Measurements from ENCODE around the gene CLASP1. TPM values are rescaled to one million over a fixed set of nuclear protein-coding genes. Genes with fewer than 3 reads are reported as not detected.

The CLASP1 gene
- total and polyA plus RNA-seq, 2 donors (not counting 3 experiments of a cell fraction or from before 2014, with no cell fraction given): 10.0 to 57.9 TPM

GRCh38 chr2:121351521-121352318 is 297.5 kb downstream of the CLASP1 start:
- dilution Hi-C loops (cut with MboI; ENCODE audit: extremely low pct_ligation_motif_present, low sequenced_read_pairs) (no loop called here), intact Hi-C loops (cut with micrococcal nuclease) (no loop called here)
- Histone ChIP-seq H3K9me3 (replicated peaks; ENCODE audit: control insufficient read depth, insufficient read depth, low read length) (no peaks in the 10 kb centered on the region), H2AFZ (ENCODE audit: low read depth, low read length) (no peak overlapping the region), H3K27ac (ENCODE audit: insufficient read depth, low read depth, low read length) (no peak overlapping the region), H3K9ac (replicated peaks; ENCODE audit: extremely low read depth, insufficient read depth, low read length) (no peak overlapping the region), H3K9me1 (replicated peaks; ENCODE audit: control insufficient read depth, extremely low read depth, insufficient read depth, low read length) (no peaks in the 10 kb centered on the region), H3K4me3 (replicated peaks in 1 of 3; ENCODE audit: insufficient read depth in 1 of 3, low read depth in 1 of 3, low read length in 3 of 3) (no peak overlapping the region), H3K36me3 (ENCODE audit: control insufficient read depth in 2 of 2, extremely low read depth in 1 of 2, insufficient read depth in 2 of 2, low read length in 2 of 2) (peaks cover 5 to 39% of the 10 kb centered on the region in 2 experiments), H3K79me2 (ENCODE audit: control insufficient read depth, insufficient read depth, low read length) (no peaks in the 10 kb centered on the region), H3K27me3 (ENCODE audit: control insufficient read depth in 2 of 2, insufficient read depth in 2 of 2, low read length in 2 of 2) (no peaks in the 10 kb centered on the region), H3K4me1 (ENCODE audit: control insufficient read depth, extremely low read depth, insufficient read depth, low read length) (no peaks in the 10 kb centered on the region), H3K4me2 (ENCODE audit: insufficient read depth, low read length) (no peak overlapping the region), H4K20me1 (replicated peaks; ENCODE audit: control insufficient read depth, extremely low read depth, insufficient read depth, low read length) (no peaks in the 10 kb centered on the region)
- no peak for TF ChIP-seq GATA2 (IDR thresholded peaks at IDR 0.05; ENCODE audit: insufficient read depth, insufficient read length, low read depth, low read length)
- TF ChIP-seq EZH2 (IDR thresholded peaks at IDR 0.05; ENCODE audit: borderline replicate concordance, low read depth, low read length, severe bottlenecking): no peak
- TF ChIP-seq, protein P1, sequence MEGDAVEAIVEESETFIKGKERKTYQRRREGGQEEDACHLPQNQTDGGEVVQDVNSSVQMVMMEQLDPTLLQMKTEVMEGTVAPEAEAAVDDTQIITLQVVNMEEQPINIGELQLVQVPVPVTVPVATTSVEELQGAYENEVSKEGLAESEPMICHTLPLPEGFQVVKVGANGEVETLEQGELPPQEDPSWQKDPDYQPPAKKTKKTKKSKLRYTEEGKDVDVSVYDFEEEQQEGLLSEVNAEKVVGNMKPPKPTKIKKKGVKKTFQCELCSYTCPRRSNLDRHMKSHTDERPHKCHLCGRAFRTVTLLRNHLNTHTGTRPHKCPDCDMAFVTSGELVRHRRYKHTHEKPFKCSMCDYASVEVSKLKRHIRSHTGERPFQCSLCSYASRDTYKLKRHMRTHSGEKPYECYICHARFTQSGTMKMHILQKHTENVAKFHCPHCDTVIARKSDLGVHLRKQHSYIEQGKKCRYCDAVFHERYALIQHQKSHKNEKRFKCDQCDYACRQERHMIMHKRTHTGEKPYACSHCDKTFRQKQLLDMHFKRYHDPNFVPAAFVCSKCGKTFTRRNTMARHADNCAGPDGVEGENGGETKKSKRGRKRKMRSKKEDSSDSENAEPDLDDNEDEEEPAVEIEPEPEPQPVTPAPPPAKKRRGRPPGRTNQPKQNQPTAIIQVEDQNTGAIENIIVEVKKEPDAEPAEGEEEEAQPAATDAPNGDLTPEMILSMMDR (IDR thresholded peaks at IDR 0.05; ENCODE audit: extremely low read depth in 1 of 2, insufficient read depth in 1 of 2, low read depth in 1 of 2, low read length in 2 of 2): no peak
- FAIRE-seq: no peak
- ChIA-PET POLR2A (no interaction called here), CTCF (interaction anchor here (2.0 to 7.0 kb wide), 2 partner anchors 223 to 256 kb away, joined by 4 to 133 read pairs; no protein-coding TSS in a partner anchor)
- no TSS peak for BruUV-seq (replicated peaks)
- no peak for DNase-seq (ENCODE audit: low read depth, low spot score)

GRCh38 chr2:121350890-121351289 is 298.4 kb downstream of the CLASP1 start:
- Histone ChIP-seq H3K4me2 (ENCODE audit: insufficient read depth, low read length) (no peak overlapping the region), H3K9me3 (replicated peaks; ENCODE audit: control insufficient read depth, insufficient read depth, low read length) (no peaks in the 10 kb centered on the region), H3K9ac (replicated peaks; ENCODE audit: extremely low read depth, insufficient read depth, low read length) (no peak overlapping the region), H3K27ac (ENCODE audit: insufficient read depth, low read depth, low read length) (no peak overlapping the region), H3K4me1 (ENCODE audit: control insufficient read depth, extremely low read depth, insufficient read depth, low read length) (no peaks in the 10 kb centered on the region), H3K4me3 (replicated peaks in 1 of 3; ENCODE audit: insufficient read depth in 1 of 3, low read depth in 1 of 3, low read length in 3 of 3) (no peak overlapping the region), H3K79me2 (ENCODE audit: control insufficient read depth, insufficient read depth, low read length) (no peaks in the 10 kb centered on the region), H3K27me3 (ENCODE audit: control insufficient read depth in 2 of 2, insufficient read depth in 2 of 2, low read length in 2 of 2) (no peaks in the 10 kb centered on the region), H4K20me1 (replicated peaks; ENCODE audit: control insufficient read depth, extremely low read depth, insufficient read depth, low read length) (no peaks in the 10 kb centered on the region), H2AFZ (ENCODE audit: low read depth, low read length) (no peak overlapping the region), H3K36me3 (ENCODE audit: control insufficient read depth in 2 of 2, extremely low read depth in 1 of 2, insufficient read depth in 2 of 2, low read length in 2 of 2) (peaks cover 5 to 40% of the 10 kb centered on the region in 2 experiments), H3K9me1 (replicated peaks; ENCODE audit: control insufficient read depth, extremely low read depth, insufficient read depth, low read length) (no peaks in the 10 kb centered on the region)
- no TSS peak for BruUV-seq (replicated peaks)
- dilution Hi-C loops (cut with MboI; ENCODE audit: extremely low pct_ligation_motif_present, low sequenced_read_pairs): no loop called here
- intact Hi-C loops (cut with micrococcal nuclease): no loop called here
- FAIRE-seq (no peak), DNase-seq (ENCODE audit: low read depth, low spot score) (no peak)
- TF ChIP-seq, protein P1 (IDR thresholded peaks at IDR 0.05; ENCODE audit: extremely low read depth in 1 of 2, insufficient read depth in 1 of 2, low read depth in 1 of 2, low read length in 2 of 2): no peak
- TF ChIP-seq POLR2AphosphoS5 (IDR thresholded peaks at IDR 0.05; ENCODE audit: insufficient read depth, low read depth, low read length): no peak
- no peak for TF ChIP-seq FOS (IDR thresholded peaks at IDR 0.05; ENCODE audit: borderline replicate concordance, insufficient read depth, low read length)
- TF ChIP-seq, protein P2, sequence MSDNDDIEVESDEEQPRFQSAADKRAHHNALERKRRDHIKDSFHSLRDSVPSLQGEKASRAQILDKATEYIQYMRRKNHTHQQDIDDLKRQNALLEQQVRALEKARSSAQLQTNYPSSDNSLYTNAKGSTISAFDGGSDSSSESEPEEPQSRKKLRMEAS (IDR thresholded peaks at IDR 0.05; ENCODE audit: insufficient read depth, insufficient read length): no peak
- no peak for TF ChIP-seq POLR2A (IDR thresholded peaks at IDR 0.05; ENCODE audit: low read depth, low read length)
- TF ChIP-seq JUN (IDR thresholded peaks at IDR 0.05; ENCODE audit: borderline replicate concordance, insufficient read depth, insufficient read length, low read depth): no peak
- TF ChIP-seq MYC (IDR thresholded peaks at IDR 0.05; ENCODE audit: low read depth, low read length): no peak
- no peak for TF ChIP-seq EZH2 (IDR thresholded peaks at IDR 0.05; ENCODE audit: borderline replicate concordance, low read depth, low read length, severe bottlenecking)
- no peak for TF ChIP-seq GATA2 (IDR thresholded peaks at IDR 0.05; ENCODE audit: insufficient read depth, insufficient read length, low read depth, low read length)
- ChIA-PET POLR2A (no interaction called here), CTCF (no interaction called here)

Measured in endothelial cell of umbilical vein (primary cell).